Measurements from ENCODE around the gene BCAR3.
"Not testable (repeated sequence)": the region's sequence is repeated elsewhere in the genome, so short reads cannot be mapped to it uniquely, and the experiment has no call there.

Gene BCAR3

DNA sequence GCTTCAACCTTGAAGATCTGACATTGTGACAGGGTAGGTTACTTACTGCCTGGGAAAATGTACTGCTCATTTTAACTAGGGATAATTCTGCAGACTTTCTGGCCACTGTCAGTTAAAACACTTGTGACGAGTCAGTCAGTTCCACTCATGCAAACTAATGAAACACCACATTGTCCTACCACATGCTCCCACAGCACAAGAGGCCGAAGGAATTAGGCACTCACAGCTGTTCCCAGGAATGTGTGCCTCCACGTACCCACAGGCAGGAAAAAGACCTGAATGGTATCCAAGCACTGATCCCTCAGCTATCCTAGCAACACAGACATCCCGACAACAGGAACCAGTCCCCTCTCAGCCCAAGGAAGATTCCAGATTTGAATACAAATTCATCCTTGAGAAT, 12.3 kb downstream of the BCAR3 start:
- no peak for DNase-seq (ENCODE audit: low read depth)

DNA sequence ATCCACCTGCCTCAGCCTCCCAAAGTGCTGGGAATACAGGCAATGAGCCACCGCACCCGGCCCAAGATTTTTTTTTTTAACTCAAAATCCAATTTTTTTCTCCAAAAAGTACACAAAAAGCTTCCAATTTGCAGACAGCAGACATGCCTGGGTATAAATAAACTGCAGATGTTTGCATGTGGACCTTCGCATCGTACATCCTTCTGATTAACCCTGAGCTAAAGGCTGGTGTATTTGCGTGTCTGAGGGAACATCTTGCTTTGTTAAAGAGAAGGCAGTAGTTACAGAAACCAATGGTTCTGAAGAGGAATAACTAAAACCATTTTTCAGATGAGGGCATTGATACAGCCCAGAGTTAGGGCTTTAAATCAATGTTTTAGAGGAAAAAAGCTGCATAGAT, 12.7 kb downstream of the BCAR3 start:
- DNase-seq (ENCODE audit: low read depth), result no peak

DNA sequence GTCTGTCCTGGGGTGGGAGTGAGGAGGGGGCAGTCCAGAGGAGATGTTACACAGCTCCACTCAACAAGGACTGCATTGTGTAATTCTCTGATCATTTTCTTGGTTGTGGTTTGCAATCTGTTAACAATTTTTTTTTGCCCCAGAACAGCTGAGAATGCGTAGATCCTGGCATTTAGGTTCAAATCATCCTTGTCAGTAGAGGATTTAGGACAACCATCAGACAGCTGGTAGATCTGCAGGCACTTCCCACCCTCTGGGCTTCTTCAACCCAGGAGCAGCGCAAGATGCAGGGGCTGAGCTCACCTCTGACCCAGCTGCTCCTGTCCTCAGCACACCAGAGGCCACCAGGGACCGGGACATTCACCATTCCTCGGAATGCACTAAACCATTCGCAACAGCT, 13.5 kb downstream of the BCAR3 start:
- DNase-seq (ENCODE audit: low read depth), result no peak

DNA sequence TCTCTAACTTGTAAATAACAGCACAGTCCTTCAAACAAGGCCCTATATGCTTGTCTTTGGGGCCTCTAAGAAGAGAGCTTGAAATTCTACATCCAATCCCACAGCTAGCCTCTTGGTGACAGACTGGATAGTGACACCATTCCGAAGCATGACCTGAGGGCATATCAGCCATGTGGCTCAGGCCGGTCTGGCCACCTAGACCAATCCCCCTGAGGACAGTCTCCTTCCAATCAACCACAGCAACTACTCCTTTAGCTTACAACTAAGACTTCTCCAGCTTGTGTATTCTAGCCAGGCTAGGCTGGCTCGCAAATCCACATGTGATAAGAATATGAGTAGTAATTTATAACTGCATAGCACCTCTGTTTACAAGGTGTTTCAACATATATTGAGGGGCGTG, 14.0 kb downstream of the BCAR3 start:
- DNase-seq (ENCODE audit: low read depth), result no peak

DNA sequence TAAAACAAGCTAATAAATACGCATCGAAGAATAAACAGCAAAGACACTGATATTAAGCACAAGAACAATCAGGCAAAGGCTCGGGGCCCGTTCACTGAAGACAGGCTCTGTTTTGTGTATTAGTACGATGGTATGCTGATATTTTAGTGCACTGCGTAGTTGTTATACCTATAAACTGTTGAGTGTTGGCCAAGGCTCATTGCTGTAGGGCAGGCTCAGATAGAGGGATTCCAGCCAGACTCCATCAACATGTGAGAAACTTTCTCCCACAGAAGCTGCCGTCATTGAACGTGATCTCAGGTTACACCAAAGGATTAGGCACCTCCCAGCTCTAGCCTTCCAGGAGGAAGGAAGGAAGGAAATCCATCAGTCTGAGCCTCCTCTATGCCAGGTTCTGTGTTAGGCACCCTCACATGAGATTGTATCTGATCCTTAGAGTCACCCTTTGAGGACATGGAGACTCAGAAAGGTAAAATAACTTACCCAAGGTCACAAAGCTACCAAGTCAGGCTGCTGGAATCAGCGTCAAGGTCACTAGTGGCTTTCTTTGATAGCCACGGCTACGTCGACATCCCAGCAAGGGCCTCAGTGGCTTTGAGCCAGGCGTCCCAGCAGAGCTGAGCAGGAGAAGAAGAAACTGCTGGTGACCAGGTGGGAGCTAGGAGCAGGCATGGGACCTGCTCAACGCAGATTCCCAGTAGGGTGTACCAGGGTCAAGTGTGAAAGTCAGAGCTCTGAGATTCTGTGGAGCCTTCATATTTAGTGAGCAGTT, 14.8 kb downstream of the BCAR3 start:
- no peak for DNase-seq (ENCODE audit: low read depth)

DNA sequence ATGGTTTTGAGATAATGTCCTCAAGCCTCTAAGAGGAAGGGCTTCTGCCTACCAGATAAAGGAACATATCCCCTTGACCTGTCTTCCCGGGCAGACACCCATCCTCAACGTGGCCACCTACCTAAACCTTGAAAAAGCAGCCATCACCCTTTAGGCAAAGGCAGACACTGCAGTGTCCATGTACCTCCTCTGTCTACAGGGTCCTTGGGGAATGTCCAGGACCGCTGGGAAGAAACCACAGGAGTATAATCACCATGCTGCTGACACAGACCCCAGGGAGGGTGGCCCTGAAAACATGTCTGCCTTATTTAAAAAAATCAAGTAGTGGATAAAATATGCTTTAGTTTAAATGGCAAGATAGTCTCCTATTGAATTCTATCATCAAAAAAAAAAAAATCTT, 16.6 kb downstream of the BCAR3 start:
- DNase-seq (ENCODE audit: low read depth), result no peak

DNA sequence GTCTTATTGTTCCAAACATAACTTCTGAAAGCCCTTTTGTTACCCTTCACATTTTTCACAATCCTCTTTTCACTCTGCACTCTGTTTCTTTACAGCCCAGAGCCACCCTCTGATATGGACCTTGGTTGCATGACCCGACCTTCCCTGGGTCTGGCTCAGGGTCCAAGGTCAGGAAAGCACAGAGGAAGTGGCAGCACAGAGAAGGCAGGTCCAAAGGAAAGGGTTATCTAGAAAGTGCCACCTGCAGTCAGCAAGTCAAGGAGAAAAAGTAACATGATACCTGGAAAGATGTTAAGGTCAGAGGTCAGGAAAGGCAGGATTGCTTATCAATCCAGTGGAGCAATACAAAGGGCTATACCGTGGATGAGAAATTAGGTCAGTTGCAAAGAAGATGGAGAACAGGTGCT, 18.4 kb downstream of the BCAR3 start:
- DNase-seq (ENCODE audit: low read depth), result no peak

DNA sequence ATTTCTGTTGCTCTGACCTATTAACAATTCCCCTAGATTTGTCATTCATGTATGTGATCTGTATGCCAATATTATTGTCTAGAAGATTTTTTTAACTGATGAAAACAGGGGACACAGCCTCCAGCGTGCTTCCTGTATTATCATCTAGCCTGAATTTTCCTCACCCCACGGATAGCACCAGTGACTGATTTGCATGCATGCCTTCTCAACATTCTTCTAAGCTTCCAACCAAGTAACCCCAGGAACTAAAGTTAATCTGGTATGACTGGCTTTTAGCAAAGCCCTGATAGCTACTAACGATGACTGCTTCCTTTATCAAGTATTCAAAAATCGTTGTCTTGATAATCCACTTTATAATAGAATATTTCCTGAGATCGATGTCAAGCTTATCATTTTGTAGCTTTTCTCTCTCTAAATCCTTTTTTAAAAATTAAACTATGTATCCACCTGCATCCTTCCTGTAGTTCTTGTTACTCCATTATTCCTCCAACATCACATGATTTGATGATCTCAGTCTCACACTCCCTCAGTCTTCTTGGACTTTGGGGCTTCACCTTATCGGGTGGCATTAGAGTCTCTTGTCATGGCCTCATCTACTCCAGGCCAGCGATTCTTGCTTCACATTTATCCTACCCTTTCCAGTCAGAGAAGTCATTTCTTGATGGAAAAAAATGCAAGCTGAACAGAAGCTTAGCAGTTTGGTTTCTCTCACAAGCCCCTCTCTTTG, 19.0 kb downstream of the BCAR3 start:
- no peak for DNase-seq (ENCODE audit: low read depth)

DNA sequence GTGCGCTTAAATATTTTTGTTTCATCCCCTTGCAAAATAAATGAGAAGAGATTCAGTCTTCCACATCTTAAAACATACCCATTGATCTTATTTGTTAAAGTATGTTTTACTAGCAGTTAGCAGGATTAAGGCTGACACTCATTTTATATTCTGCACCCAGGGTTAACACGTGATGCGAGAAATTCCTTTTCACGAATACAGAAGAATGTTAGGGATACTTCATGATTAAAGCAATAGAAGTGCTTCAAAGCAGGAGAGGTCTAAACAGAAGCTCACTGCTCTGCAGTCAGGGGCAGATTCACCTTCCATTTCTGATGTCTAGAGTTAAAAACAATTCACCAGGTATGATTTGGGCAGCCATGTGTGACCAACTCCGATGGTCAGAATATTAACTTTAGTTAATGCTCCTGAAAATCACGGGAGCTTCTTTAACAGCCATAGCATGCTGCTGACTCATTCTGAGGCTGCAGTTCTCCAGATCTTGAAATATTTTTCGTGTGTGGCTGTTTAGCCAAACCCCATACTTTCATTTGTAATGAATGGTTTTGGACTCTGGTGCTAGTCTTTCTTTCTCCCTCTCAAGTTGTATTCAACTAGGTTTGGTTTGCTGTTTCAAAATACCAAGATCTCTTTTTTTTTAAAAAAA, 19.7 kb downstream of the BCAR3 start:
- peak; percentile 62 for DNase-seq (ENCODE audit: low read depth)

DNA sequence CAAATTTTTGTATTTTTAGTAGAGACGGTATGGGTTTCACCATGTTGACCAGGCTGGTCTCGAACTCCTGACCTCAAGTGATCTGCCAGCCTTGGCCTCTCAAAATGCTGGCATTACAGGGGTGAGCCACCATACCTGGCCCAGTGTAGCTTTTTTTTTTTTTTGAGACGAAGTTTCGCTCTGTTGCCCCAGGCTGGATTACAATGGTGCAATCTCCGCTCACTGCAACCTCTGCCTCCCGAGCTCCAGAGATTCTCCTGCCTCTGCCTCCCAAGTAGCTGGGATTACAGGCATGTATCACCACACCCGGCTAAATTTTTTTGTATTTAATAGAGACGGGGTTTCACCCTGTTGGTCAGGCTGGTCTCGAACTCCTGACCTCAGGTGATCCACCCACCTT, 20.3 kb downstream of the BCAR3 start:
- DNase-seq (ENCODE audit: low read depth), result not testable (repeated sequence)

DNA sequence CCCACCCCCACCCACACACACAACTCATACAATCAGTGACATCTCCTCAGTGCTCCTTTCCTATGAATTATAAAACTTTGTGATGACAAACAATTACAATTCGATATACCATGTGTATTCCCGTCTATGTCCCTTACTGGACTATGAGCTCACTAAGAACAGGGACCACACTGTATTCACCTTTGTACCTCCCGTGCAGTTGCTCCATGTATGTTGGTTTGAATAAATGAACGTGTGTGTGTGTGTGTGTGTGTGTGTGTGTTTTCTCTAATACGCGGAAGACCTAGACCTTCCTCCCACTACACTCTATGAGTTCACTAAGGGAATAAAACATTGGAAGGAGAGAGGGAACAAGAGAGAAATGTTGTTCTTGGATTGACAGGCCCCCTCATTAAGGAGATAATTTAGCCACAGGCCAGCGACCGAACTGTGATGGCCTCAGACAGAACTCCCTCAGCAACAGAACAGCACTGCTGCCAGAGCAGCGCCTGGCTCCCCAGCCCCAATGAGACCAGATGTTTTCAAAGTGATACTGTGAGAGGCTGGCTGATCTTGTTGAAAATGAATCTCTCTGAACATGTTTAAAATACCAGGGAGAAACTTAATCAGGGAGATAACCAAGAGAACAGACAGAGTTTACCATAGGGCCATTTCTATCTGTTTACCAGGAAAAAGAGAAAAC, 21.7 kb downstream of the BCAR3 start:
- DNase-seq (ENCODE audit: low read depth), result no peak

DNA sequence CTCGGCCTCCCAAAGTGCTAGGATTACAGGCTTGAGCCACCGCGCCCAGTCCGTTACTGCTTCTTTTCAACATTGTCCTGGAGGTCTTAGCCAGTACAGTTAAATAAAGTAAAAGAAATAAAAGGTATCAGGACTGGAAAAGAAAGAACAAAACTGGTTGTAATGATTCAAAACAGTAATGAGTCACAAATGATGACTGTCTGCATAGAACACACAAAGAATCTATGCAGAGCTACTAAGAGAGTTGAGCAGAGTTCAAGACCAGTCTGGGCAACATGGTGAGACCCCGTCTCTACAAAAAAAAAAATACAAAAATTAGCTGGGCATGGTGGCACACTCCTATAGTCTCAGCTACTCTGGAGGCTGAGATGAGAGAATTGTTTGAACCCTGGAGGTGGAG, 23.4 kb downstream of the BCAR3 start:
- no peak for DNase-seq (ENCODE audit: low read depth)

DNA sequence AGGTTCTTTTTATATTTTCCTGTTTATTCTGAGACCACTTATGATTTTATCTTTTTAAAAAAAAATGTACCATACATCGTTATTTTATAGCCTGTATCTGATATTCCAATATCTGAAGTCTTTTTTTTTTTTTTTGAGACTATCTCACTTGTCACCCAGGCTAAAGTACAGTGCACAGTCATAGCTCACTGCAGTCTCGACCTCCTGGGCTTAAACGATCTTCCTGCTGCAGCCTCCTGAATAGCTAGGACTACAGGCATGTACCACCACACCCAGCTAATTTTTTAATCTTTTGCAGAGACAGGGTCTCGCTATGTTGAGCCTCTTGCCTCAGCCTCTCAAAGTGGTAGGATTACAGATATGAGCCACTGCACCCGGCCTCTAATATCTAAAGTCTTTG, 25.1 kb downstream of the BCAR3 start:
- DNase-seq (ENCODE audit: low read depth), result no peak

DNA sequence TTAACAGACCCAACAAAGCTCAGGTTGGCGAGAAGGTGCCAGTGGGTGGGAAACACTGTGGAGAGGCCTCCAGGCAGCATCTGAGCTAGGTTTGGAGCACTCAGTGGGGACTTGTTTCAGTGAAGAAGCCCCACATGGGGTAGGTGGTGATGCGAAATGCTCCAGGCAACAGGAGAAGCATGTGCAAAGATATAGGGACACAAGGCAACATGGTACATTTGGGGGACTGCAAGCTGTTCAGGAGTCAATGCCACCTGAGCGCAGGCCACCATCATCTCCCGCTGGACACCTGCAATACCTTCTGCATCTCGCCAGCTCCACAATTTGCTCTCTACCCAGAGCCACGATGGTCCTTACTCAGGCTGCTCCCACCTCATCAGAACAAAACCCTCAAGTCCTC, 28.0 kb downstream of the BCAR3 start:
- DNase-seq (ENCODE audit: low read depth), result no peak

DNA sequence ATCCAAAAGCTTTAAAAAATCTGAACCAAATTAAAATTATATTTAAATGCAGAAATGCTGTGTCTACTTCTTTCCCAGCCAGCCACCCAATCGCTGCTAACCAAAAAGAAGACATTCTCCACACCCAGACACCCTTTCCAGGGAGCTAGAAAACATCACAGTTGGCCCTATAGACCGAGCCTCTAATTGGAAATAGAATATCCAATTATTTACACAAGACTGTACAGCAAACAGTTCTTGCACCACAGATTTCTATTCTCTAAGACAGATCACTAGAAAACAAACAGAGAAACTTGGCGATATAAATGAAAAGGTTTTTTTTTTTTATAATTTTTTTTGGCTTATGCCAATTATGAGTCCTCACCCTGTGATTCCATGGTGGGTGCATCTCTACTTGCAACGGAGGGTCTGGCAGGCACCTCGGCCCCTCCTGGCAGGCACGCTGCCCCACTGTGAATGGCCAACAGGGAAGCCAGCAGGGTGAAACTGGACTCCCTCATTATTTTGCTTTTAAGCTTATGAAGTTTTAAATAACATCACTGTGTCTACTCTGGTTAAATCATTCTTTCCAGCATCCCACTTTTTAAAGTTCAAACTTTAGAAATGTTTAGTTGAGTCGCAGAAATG, 29.2 kb downstream of the BCAR3 start:
- no peak for DNase-seq (ENCODE audit: low read depth)

DNA sequence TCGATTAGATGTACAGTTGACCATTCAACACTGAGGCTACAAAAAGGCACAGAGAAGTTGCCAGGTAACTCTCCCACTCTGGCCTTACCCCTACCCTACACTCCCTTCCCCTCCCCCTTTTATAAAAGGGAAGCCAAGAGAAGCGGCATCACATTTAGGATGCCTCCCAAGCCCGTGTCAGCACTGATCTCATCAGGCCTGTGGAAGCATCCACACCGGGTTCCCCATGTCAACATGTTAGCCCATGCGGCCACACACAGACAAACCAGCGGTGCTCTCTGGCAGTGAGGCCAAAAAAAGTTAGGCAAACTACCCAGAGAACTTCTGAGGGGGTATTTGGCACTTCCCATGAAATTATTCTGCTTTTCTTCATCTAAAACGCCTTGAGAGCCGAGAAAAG, 29.9 kb downstream of the BCAR3 start:
- no peak for DNase-seq (ENCODE audit: low read depth)

DNA sequence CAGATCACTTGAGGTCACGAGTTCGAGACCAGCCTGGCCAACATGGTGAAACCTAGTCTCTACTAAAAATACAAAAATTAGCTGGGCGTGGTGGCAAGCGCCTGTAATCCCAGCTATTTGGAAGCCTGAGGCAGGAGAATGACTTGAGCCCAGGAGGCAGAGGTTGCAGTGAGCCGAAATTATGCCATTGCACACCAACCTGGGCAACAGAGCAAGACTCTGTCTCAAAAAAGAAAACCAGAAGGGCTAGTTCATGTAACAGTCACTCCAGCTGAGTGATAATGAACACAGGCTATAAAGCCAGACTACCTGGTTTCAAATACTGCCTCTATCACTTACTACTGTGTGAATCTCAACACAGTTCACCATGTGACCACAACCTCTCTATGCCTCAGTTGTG, 31.5 kb downstream of the BCAR3 start:
- DNase-seq (ENCODE audit: low read depth), result not testable (repeated sequence)

DNA sequence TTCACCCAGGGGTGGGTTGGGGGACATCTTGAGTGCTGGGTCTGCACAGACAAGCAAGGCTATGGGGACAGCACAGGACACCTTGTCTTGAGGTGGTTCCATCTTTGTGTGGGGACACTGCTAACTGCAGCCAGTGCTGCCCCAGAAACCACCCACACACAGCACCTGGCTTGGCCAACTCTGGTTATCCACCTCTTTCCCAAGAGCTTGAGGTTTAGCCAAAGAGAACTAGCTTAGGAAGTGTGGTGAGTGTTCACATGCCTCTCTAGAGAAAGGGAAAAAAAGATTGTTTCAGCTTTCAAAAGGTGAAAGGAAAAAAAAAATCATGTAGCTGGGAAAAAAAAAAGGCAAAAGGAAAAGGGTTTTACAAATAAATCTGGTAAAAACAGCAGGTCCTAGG, 32.4 kb downstream of the BCAR3 start:
- no peak for DNase-seq (ENCODE audit: low read depth)

DNA sequence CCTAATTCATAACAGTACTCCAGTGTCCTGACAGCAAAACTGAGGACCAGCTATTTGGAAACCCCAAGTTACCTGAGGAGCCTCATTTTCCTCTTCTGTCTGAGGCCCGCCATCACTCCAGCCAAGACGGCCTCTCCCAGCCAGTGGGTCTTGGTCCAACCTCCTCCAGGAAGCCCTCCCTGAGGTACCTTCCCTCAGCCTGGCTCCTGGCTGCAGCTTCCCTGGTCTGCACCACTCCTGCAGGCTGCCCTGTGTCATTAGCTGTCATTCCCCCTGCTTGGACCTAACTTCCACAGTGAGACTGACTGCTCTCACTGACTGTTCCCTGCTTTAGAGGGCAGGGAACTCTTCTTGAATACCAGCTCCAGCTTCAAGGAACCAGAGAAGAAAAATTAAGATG, 33.0 kb downstream of the BCAR3 start:
- DNase-seq (ENCODE audit: low read depth), result no peak

DNA sequence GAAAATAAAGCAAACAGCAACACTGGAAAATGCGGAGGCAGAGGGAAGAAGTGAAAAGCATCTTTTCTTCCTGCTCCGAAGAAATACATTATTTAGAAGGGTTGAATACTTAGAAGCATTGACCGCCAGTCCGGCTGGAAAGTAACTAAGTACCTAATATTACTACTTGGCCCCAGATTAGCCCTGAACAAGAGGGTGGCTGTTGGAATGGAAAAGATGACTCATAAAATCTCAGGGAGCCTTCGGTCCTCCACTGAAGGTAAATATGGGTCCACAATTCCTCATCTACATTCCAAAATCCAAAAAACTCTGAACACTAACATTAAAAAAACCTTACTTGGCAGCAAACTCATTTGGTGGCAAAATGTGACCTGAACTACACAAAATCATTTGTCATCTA, 40.1 kb downstream of the BCAR3 start:
- DNase-seq (ENCODE audit: low read depth), result no peak

DNA sequence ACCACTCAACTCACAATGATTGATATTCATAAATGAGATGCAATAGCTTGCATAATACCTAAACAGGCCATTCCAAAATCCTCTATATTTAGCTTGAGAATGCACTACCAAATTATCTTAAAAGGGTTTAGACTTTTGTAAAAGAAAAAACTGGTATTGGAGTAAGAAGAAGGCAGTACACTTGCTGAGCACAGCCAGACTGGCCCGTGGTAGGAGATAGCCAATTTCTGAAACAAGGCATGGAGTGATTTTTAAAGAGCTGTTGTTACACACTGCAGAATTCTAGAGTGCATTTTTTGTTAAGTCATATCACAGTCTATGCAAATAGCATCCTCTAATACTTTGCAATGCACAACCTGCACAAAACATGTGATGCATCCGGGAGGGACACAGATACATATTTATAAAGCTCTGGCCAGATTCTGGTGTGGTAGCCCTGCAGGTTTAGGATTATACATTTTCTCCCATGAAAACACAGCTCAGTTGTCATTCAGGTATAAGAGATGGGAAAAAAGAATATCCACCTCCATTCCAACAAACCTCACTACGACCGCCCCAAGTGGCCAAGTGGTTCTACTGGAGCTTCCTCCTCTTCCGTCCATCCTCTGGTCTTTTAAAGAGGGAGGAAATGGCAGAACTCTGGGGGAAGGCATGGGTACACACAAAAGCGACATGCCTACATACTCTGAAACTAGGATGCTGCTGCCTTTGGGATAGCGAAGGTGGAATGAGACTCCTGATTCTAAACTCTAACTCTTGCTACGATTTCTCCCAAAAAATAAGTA, 40.8 kb downstream of the BCAR3 start:
- no peak for DNase-seq (ENCODE audit: low read depth)

Measured in HS-5 (cell line).